Measurements from ENCODE around the gene PLCB1.

Gene PLCB1

GRCh38 chr20:8215361-8215781 is 83.3 kb downstream of the PLCB1 start:
- DNase-seq, result no peak

GRCh38 chr20:8216375-8217200 is 84.5 kb downstream of the PLCB1 start:
- DNase-seq, result no peak

GRCh38 chr20:8218861-8219260 is 86.8 kb downstream of the PLCB1 start:
- no peak for DNase-seq

GRCh38 chr20:8219403-8219802 is 87.3 kb downstream of the PLCB1 start:
- DNase-seq, result no peak

GRCh38 chr20:8220716-8221115 is 88.7 kb downstream of the PLCB1 start:
- DNase-seq, result no peak

- no peak for DNase-seq
Observed at GRCh38 chr20:8221887-8222419, 89.9 kb downstream of the PLCB1 start.

- DNase-seq, result no peak
Observed at GRCh38 chr20:8223091-8223870, 91.2 kb downstream of the PLCB1 start.

GRCh38 chr20:8225658-8226057 is 93.6 kb downstream of the PLCB1 start:
- no peak for DNase-seq

- DNase-seq, result no peak
Observed at GRCh38 chr20:8226106-8226505, 94.0 kb downstream of the PLCB1 start.

- DNase-seq, result no peak
Observed at GRCh38 chr20:8227293-8227692, 95.2 kb downstream of the PLCB1 start.

GRCh38 chr20:8228315-8228714 is 96.2 kb downstream of the PLCB1 start:
- DNase-seq, result no peak

- no peak for DNase-seq
Observed at GRCh38 chr20:8229090-8229489, 97.0 kb downstream of the PLCB1 start.

- no peak for DNase-seq
Observed at GRCh38 chr20:8231038-8231437, 99.0 kb downstream of the PLCB1 start.

GRCh38 chr20:8232332-8232731 is 100.3 kb downstream of the PLCB1 start:
- no peak for DNase-seq

GRCh38 chr20:8234580-8234979 is 102.5 kb downstream of the PLCB1 start:
- DNase-seq, result no peak

GRCh38 chr20:8242066-8242465 is 110.0 kb downstream of the PLCB1 start:
- no peak for DNase-seq

GRCh38 chr20:8242827-8243724 is 111.0 kb downstream of the PLCB1 start:
- DNase-seq, result no peak

- DNase-seq, result no peak
Observed at GRCh38 chr20:8244637-8245036, 112.6 kb downstream of the PLCB1 start.

- no peak for DNase-seq
Observed at GRCh38 chr20:8246153-8246552, 114.1 kb downstream of the PLCB1 start.

GRCh38 chr20:8246716-8247115 is 114.7 kb downstream of the PLCB1 start:
- DNase-seq, result no peak

- DNase-seq, result no peak
Observed at GRCh38 chr20:8248051-8248450, 116.0 kb downstream of the PLCB1 start.

- no peak for DNase-seq
Observed at GRCh38 chr20:8249634-8250033, 117.6 kb downstream of the PLCB1 start.

Measured in CD4-positive, alpha-beta T cell treated with Interleukin-17A for 4 hours (primary cell).